Fibroblast of skin of scalp (primary cell): ENCODE results near the gene C2CD4B. TPM values are rescaled to one million over a fixed set of nuclear protein-coding genes. Genes with fewer than 3 reads are reported as not detected.

Experiments
- DNase-seq: peaks from one replicate; pipeline ENCODE4 v3.0.0-alpha.2; 2013
- polyA plus RNA-seq, 2 experiments: library from polyadenylated mRNA; unstranded; fragments of 120-200 nt; gene quantifications; one replicate each; pipeline ENCODE4 v1.2.1, GENCODE V29; 2013; ENCODE audit not compliant: insufficient read length in 2 of 2

The C2CD4B gene
- polyA plus RNA-seq (2013, experiment 1 of 2; ENCODE audit: insufficient read length): not detected
- polyA plus RNA-seq (2013, experiment 2 of 2; ENCODE audit: insufficient read length): 0.11 TPM

GRCh38 chr15:62165104-62165792 lies at the start of gene C2CD4B:
TSS of gene C2CD4B (minus strand) at chr15:62165285. CDS start at chr15:62164984, 301 bp downstream.
- DNase-seq: no peak

GRCh38 chr15:62212741-62213140 lies 47.7 kb upstream of the C2CD4B start:
- DNase-seq: no peak

GRCh38 chr15:62211348-62211747 lies 46.3 kb upstream of the C2CD4B start:
- DNase-seq: no peak

GRCh38 chr15:62209821-62210220 lies 44.7 kb upstream of the C2CD4B start:
- no peak for DNase-seq

GRCh38 chr15:62209322-62209721 lies 44.2 kb upstream of the C2CD4B start:
- no peak for DNase-seq

GRCh38 chr15:62208884-62209283 lies 43.8 kb upstream of the C2CD4B start:
- no peak for DNase-seq

- DNase-seq: no peak
Observed at GRCh38 chr15:62208367-62208766, 43.3 kb upstream of the C2CD4B start.

GRCh38 chr15:62190675-62191074 lies 25.6 kb upstream of the C2CD4B start:
- no peak for DNase-seq

- no peak for DNase-seq
Observed at GRCh38 chr15:62190274-62190673, 25.2 kb upstream of the C2CD4B start.

GRCh38 chr15:62188744-62189143 lies 23.7 kb upstream of the C2CD4B start:
- no peak for DNase-seq

- DNase-seq: no peak
Observed at GRCh38 chr15:62187910-62188309, 22.8 kb upstream of the C2CD4B start.

GRCh38 chr15:62187425-62187824 lies 22.3 kb upstream of the C2CD4B start:
- no peak for DNase-seq

GRCh38 chr15:62186578-62186977 lies 21.5 kb upstream of the C2CD4B start:
- DNase-seq: no peak

GRCh38 chr15:62183130-62183529 lies 18.0 kb upstream of the C2CD4B start:
- DNase-seq: no peak

- DNase-seq: no peak
Observed at GRCh38 chr15:62173215-62173614, 8.1 kb upstream of the C2CD4B start.

- no peak for DNase-seq
Observed at GRCh38 chr15:62171882-62172281, 6.8 kb upstream of the C2CD4B start.

GRCh38 chr15:62165793-62166375 lies 799 bp upstream of the C2CD4B start:
- peak; percentile 16 for DNase-seq

GRCh38 chr15:62164396-62165103 lies 535 bp downstream of the C2CD4B start:
- DNase-seq: no peak

GRCh38 chr15:62164014-62164395 lies 1.1 kb downstream of the C2CD4B start:
- DNase-seq: peak; percentile 9

GRCh38 chr15:62163397-62164013 lies 1.6 kb downstream of the C2CD4B start:
- DNase-seq: no peak

GRCh38 chr15:62153228-62153627 lies 11.9 kb downstream of the C2CD4B start:
- DNase-seq: no peak

- DNase-seq: no peak
Observed at GRCh38 chr15:62150445-62150844, 14.6 kb downstream of the C2CD4B start.

GRCh38 chr15:62149729-62150128 lies 15.4 kb downstream of the C2CD4B start:
- DNase-seq: no peak
